Cardiac muscle cell (in vitro differentiated cells and primary cell): Measurements from ENCODE around the gene PLCL1. TPM values are rescaled to one million over a fixed set of nuclear protein-coding genes. Genes with fewer than 3 reads are reported as not detected.
A peak's percentile ranks its signal among the peaks of the same experiment; 100 is the strongest.

Experiments
- DNase-seq, 2 donors: peaks; one replicate each; pipeline versions ENCODE4 v3.0.0 to v3.0.0-alpha.2; 2010 to 2017; ENCODE audit warnings: low read depth in 1 of 2, low spot score in 1 of 2
- H3K27ac ChIP-seq: fragments of 200-600 bp; sonication (generic); 2 replicates; pipeline ENCODE4 v1.5.1; 2016
- H3K27me3 ChIP-seq: fragments of 200-600 bp; sonication (generic); 2 replicates; pipeline ENCODE4 v1.6.0; 2016; ENCODE audit warnings: control low read depth
- H3K36me3 ChIP-seq: fragments of 200-600 bp; sonication (generic); 2 replicates; pipeline ENCODE4 v1.5.1; 2016; ENCODE audit warnings: control low read depth
- H3K4me1 ChIP-seq: fragments of 200-600 bp; sonication (generic); 2 replicates; pipeline ENCODE4 v1.8.1; 2017; ENCODE audit warnings: low read depth, mild to moderate bottlenecking, mixed run types
- H3K4me3 ChIP-seq: fragments of 200-600 bp; sonication (generic); 2 replicates; pipeline ENCODE4 v1.5.1; 2016; ENCODE audit warnings: mild to moderate bottlenecking
- H3K9me3 ChIP-seq: fragments of 200-600 bp; sonication (generic); 2 replicates; pipeline ENCODE4 v1.5.1; 2017; ENCODE audit warnings: low read depth, mild to moderate bottlenecking, control low read depth
- polyA plus RNA-seq: library from polyadenylated mRNA; unstranded; fragments of >200 nt; fragmentation: Nextera tagmentation; extraction: Ambion mirVana; gene quantifications from 2 replicates; pipeline ENCODE4 v1.2.1, GENCODE V29; 2016
- total RNA-seq: library from RNA; depleted of rRNA; stranded (reverse); fragments of >200 nt; gene quantifications from 2 replicates; pipeline ENCODE4 v1.2.3, GENCODE V29; 2016
- TF ChIP-seq, protein P1 (sequence below): IDR thresholded peaks from 2 replicates; pipeline ENCODE4 v1.5.1; 2012; ENCODE audit warnings: low read depth, mild to moderate bottlenecking, low read length

The PLCL1 gene
- total and polyA plus RNA-seq, 2 experiments from 2014 or later = 4.9 to 7.8 TPM

DNA sequence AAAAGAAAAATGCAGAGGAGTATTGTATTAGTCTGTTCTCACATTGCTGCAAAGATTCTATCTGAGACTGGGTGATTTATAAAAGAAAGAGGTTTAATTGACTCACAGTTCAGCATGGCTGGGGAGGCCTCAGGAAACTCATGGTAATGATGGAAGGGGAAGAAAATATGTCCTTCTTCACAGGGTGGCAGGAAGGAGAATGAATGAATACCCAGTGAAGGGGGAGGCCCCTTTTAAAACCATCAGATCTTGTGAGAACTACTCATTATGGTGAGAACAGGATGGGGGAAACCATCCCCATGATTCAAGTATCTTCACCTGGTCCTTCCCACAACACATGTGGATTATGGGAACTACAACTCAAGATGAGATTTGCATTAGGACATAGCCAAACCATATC, 9.1 kb upstream of the PLCL1 start:
- peaks cover 7% of the 10 kb centered on the region for H3K27me3 ChIP-seq
- no peak for DNase-seq
- H3K4me1 ChIP-seq = peaks cover 4% of the 10 kb centered on the region
- no peaks in the 10 kb centered on the region for H3K9me3 ChIP-seq
- no peak overlapping the region for H3K4me3 ChIP-seq
- H3K27ac ChIP-seq = no peak overlapping the region
- TF ChIP-seq, protein P1, sequence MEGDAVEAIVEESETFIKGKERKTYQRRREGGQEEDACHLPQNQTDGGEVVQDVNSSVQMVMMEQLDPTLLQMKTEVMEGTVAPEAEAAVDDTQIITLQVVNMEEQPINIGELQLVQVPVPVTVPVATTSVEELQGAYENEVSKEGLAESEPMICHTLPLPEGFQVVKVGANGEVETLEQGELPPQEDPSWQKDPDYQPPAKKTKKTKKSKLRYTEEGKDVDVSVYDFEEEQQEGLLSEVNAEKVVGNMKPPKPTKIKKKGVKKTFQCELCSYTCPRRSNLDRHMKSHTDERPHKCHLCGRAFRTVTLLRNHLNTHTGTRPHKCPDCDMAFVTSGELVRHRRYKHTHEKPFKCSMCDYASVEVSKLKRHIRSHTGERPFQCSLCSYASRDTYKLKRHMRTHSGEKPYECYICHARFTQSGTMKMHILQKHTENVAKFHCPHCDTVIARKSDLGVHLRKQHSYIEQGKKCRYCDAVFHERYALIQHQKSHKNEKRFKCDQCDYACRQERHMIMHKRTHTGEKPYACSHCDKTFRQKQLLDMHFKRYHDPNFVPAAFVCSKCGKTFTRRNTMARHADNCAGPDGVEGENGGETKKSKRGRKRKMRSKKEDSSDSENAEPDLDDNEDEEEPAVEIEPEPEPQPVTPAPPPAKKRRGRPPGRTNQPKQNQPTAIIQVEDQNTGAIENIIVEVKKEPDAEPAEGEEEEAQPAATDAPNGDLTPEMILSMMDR = no peak
- H3K36me3 ChIP-seq = no peaks in the 10 kb centered on the region

DNA sequence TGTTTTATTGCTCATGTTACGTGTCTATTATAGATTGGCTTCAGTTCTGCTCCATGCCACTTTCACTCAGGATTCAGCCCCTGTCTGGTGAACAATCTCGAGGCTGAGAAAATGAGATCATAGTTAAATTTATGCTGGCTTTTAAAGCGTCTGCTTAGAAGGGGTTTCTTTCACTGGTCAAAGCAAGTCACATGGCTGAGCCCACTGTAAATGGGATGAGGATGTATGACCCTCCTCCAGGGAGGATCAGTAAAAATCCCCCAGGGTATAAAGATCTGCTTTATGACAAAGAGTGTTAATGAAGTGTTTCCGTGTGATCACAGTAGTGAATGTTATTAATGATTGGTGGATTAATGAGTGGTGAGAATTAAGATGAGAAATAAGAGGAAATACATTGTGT, 6.2 kb upstream of the PLCL1 start:
- H3K4me1 ChIP-seq = peaks cover 30% of the 10 kb centered on the region
- no peaks in the 10 kb centered on the region for H3K36me3 ChIP-seq
- DNase-seq = no peak
- H3K27me3 ChIP-seq = peaks cover 5% of the 10 kb centered on the region
- TF ChIP-seq, protein P1 = no peak
- H3K4me3 ChIP-seq = no peak overlapping the region
- no peaks in the 10 kb centered on the region for H3K9me3 ChIP-seq
- no peak overlapping the region for H3K27ac ChIP-seq

DNA sequence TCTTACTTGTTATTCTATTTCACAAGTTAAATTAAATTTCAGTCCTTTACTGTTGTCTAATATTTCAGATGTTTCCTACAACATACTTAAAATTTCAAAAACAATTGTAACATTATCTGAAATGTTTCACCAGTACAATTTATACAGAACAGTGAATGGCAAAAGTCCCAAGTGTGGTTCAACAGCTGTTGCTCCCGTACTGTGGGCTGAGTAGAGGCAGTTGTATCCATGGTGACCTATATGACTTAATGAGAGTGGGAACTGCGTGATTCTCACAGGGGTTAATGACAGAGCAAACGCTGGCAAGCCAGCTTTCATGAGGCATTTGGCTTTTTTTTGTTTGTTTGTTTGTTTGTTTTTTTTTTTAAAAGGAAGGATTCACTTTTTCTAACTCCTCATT, 5.3 kb upstream of the PLCL1 start:
- TF ChIP-seq, protein P1 = no peak
- no peaks in the 10 kb centered on the region for H3K27me3 ChIP-seq
- H3K4me1 ChIP-seq = peaks cover 35% of the 10 kb centered on the region
- H3K4me3 ChIP-seq = no peak overlapping the region
- H3K27ac ChIP-seq = no peak overlapping the region
- H3K9me3 ChIP-seq = no peaks in the 10 kb centered on the region
- H3K36me3 ChIP-seq = no peaks in the 10 kb centered on the region
- DNase-seq = peak in 1 of 2 donors; percentile 27

DNA sequence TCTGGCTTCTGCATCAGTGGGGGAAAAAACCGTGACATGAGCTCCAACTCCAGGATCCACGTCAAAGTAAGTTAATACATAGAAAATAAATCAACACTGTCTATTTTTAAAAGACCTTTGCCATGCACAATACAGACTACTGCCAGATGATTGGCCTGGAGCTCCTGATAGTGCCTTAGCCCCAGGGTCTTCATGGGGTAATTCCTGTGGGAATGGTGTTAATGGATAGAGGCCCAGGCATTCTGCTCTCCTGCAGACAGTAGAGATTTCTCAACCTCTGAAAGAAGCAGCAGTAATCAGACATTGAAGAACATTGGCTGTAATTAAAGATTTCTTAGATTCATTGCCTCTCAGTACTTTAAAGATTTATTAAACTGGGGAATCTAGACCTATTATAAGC, 4.3 kb upstream of the PLCL1 start:
- peaks cover 4% of the 10 kb centered on the region for H3K27me3 ChIP-seq
- no peaks in the 10 kb centered on the region for H3K36me3 ChIP-seq
- TF ChIP-seq, protein P1 = no peak
- no peak overlapping the region for H3K4me3 ChIP-seq
- no peak overlapping the region for H3K27ac ChIP-seq
- no peak for DNase-seq
- no peaks in the 10 kb centered on the region for H3K9me3 ChIP-seq
- H3K4me1 ChIP-seq = peaks cover 35% of the 10 kb centered on the region

DNA sequence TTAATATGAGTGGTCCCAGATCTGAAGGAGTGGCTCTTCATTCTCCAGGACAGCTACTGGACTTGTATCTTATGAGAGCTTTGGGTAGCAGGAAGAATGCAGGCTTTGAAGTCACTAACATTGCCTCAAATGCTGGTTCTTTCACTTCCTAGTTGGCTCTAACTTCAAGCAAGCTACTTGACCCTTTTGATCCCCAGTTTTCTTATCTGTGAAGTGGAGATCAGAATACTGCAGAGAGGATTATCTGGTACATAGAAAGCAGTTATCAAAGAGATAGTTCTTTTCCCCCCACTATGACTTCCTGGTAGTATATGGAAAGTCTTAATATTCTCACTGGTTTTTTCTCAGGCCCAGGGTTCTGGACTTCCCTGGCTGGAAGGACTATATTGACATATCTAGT, 3.4 kb upstream of the PLCL1 start:
- Histone ChIP-seq H3K4me1 (peaks cover 35% of the 10 kb centered on the region), H3K27me3 (peaks cover 13% of the 10 kb centered on the region), H3K27ac (no peak overlapping the region), H3K36me3 (no peaks in the 10 kb centered on the region), H3K4me3 (no peak overlapping the region), H3K9me3 (no peaks in the 10 kb centered on the region)
- no peak for DNase-seq
- TF ChIP-seq, protein P1 = no peak

DNA sequence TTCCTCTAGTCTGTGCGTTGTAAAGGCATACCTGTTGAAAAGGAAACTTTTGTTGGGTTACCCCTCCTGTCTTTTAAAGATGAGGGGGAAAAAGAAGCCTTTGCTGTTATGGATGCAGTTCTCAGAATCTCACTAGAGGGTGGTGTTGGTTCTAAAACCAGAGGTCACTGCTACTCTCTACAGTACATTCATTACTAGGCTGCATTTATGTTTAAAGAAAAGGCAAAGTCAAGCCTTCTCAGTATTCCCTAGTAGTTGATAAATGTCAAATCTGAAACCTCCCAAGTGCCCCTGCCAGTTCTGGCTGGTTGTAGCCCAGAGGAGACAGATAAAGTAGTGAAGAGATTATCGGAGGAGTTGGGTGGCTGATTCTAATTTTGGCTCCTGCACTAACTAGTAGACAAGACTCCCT, 1.4 kb upstream of the PLCL1 start:
- DNase-seq = peak; percentile 78 to 80
- Histone ChIP-seq H3K4me1 (peaks cover 35% of the 10 kb centered on the region), H3K27ac (peak overlapping the region; percentile 42), H3K36me3 (no peaks in the 10 kb centered on the region), H3K27me3 (peaks cover 33% of the 10 kb centered on the region), H3K9me3 (no peaks in the 10 kb centered on the region), H3K4me3 (no peak overlapping the region)
- TF ChIP-seq, protein P1 = peak; percentile 86
